SIG-M5 (cell line): ENCODE measurements around the gene CBY1.

Source experiments
- DNase-seq: peaks from one replicate; lab custom pipeline; 2025; lab: John Stamatoyannopoulos, UW

Gene CBY1

GRCh38 chr22:38700789-38701628, 44.6 kb downstream of the CBY1 start, which contains the start of gene JOSD1:
TSS of gene JOSD1 (minus strand) at chr22:38700943. CDS start at chr22:38699987, 956 bp downstream.
- no peak for DNase-seq

- DNase-seq, result no peak
Measured at GRCh38 chr22:38704654-38705234, 48.3 kb downstream of the CBY1 start.

- peak; percentile 99 for DNase-seq
Measured at GRCh38 chr22:38705235-38706100, 49.0 kb downstream of the CBY1 start, which contains the start of gene GTPBP1. TSS of gene GTPBP1 (plus strand) at chr22:38705944. CDS start at chr22:38705956, 12 bp downstream.

GRCh38 chr22:38706101-38706900, 49.9 kb downstream of the CBY1 start:
- DNase-seq, result no peak

- DNase-seq, result no peak
Measured at GRCh38 chr22:38706901-38707195, 50.4 kb downstream of the CBY1 start.

- DNase-seq, result no peak
Measured at GRCh38 chr22:38707346-38707745, 50.9 kb downstream of the CBY1 start.

- no peak for DNase-seq
Measured at GRCh38 chr22:38707984-38708383, 51.5 kb downstream of the CBY1 start.

- no peak for DNase-seq
Measured at GRCh38 chr22:38709306-38709705, 52.9 kb downstream of the CBY1 start.

GRCh38 chr22:38710351-38710750, 53.9 kb downstream of the CBY1 start:
- DNase-seq, result no peak

GRCh38 chr22:38710866-38711265, 54.4 kb downstream of the CBY1 start:
- DNase-seq, result no peak

GRCh38 chr22:38712486-38713207, 56.2 kb downstream of the CBY1 start:
- no peak for DNase-seq

- no peak for DNase-seq
Measured at GRCh38 chr22:38713921-38714320, 57.5 kb downstream of the CBY1 start.

- DNase-seq, result no peak
Measured at GRCh38 chr22:38715176-38715764, 58.8 kb downstream of the CBY1 start.

GRCh38 chr22:38715852-38716251, 59.4 kb downstream of the CBY1 start:
- DNase-seq, result no peak

GRCh38 chr22:38716271-38716670, 59.8 kb downstream of the CBY1 start:
- no peak for DNase-seq

- DNase-seq, result no peak
Measured at GRCh38 chr22:38716826-38717225, 60.4 kb downstream of the CBY1 start.

GRCh38 chr22:38717244-38717643, 60.8 kb downstream of the CBY1 start:
- DNase-seq, result no peak

- DNase-seq, result no peak
Measured at GRCh38 chr22:38718414-38718813, 62.0 kb downstream of the CBY1 start.

- no peak for DNase-seq
Measured at GRCh38 chr22:38719196-38719595, 62.8 kb downstream of the CBY1 start.

- no peak for DNase-seq
Measured at GRCh38 chr22:38720350-38720749, 63.9 kb downstream of the CBY1 start.

- DNase-seq, result no peak
Measured at GRCh38 chr22:38721551-38721950, 65.1 kb downstream of the CBY1 start.
